Measurements from ENCODE around the gene NELFCD.
"Not testable (repeated sequence)": the region's sequence is repeated elsewhere in the genome, so short reads cannot be mapped to it uniquely, and the experiment has no call there.

NELFCD gene

DNA sequence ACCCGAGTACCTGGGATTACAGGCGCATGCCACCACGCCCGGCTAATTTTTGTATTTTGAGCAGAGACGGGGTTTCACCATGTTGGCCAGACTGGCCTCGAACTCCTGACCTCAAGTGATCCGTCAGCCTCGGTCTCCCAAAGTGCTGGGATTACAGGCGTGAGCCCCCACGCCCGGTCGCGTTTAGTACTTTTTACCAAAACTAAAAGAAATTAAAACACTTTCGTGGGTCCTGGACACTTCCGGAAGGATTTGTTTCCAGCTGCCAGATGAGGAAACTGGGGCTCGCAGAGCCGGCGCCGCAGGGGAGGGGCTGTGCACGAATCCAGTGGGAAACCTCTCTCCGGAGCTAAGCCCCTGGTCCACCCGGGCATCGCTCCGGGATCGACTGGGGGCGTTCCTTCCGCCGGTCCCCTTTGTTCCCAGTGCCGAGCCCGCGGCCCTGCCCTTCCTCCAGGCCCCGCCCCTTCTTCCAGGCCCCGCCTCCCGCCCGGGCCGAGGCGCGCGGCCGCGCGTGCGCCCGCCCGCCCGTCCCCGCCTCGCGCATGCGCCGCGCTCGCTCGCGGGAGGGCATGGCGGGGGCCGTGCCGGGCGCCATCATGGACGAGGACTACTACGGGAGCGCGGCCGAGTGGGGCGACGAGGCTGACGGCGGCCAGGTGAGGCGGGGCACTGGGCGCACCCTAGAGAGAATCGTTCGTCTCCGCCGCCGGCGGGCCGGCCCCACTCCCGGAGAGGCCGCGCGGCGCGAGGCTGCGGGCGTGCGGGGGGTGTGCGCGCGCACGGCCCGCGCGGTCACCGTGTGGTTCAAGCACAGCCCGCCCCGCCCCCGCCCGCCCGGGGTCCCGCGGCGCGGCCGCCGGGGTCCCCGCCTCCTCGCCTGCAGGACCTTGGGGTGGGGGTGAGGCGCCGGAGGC, at the start of gene NELFCD:
TSS of gene NELFCD (plus strand) at position 546 of the 917 bp plus-strand sequence. CDS start at position 600, 54 bp downstream.
- DNase-seq = peak; percentile 69

- no peak for DNase-seq
Measured at GRCh38 chr20:58932170-58932569, 48.9 kb upstream of the NELFCD start.

DNA sequence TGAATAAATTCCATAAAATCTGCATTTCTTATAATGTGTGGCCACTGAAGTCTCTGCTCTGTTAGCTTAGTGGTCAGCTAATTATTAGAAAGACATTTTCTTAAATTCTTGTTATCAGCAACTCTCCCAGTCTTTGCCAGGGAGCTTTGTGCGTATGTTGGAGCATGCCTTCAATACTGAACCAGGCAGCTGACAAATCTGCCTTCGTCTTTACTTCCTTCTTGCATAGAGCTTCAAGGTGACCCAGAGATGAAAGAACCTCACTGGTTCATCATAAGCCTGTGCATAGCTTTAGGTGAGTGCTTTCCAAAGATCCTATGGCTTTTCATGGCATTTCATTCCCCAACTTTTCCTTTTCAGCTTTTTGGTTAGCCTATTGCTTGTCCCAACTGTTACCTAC, 43.0 kb upstream of the NELFCD start:
- peak; percentile 38 for DNase-seq

GRCh38 chr20:58938541-58938940, 42.5 kb upstream of the NELFCD start:
- DNase-seq = peak; percentile 79

DNA sequence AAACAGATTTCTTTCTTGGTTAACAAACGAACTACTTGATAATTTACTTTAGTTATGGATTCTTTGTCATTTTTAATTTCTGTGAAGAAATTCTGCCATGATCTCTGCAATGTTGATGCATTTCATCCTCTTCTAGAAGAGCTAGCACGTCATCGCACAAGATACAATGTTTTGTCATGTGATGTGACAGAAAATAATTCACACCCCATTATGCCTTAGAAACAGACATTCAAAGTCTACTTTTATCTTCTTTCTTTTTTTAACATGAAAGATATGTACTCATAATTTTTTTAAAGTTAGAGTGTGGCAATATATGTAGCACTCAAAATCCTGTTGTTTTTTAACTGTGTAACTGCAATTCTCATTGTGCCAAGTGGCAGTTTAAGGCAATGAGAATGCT, 39.6 kb upstream of the NELFCD start:
- no peak for DNase-seq

- no peak for DNase-seq
Measured at GRCh38 chr20:58942549-58942948, 38.5 kb upstream of the NELFCD start.

DNA sequence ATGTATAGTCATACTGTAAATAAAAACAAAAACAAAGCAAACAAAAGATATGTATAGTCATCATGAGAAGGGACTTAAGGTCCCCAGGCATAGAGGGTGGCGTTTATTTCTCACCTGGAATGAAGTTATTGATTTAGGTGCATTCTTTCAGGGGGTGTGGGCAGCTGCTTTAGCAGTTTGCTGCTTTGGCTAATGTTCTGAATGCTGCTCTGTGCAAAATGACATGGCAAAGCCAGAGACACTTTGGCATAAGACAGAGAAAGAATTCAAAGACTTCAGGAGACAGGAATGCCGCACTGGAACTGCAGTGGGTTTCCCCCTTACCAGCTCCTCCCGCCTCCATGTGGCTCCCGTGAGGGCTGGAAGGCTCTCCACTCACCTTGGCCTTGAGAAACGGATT, 36.4 kb upstream of the NELFCD start:
- DNase-seq = no peak

DNA sequence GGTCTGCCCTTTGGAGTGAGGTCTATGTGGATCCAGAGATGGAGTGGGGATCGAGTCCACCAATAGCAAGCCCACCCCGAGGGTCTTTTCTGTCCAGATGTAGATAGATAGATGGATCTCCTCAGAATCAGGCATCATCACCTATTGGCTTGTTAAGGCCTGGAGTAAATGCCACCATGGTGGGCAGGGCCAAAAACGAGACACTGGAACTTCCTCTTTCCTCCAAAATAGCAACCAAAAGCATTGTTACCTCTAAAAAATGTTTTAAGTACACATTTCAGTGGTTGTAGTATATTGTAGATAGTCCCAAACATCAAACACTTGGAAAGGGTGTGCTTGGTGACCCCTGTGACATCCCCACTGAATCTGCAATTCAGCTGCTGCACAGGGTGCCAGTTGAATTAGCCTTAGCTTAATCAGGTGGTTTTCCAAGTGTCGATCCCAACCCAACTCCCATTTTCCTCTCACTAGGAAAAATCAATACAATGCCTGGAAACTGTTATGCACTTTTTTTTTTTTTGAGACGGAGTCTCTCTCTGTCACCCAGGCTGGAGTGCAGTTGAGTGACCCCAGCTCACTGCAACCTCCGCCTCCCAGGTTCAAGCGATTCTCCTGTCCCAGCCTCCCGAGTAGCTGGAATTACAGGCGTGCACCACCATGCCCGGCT, 35.0 kb upstream of the NELFCD start:
- peak; percentile 63 for DNase-seq

- DNase-seq = not testable (repeated sequence)
Measured at GRCh38 chr20:58947797-58948388, 33.2 kb upstream of the NELFCD start.

- DNase-seq = no peak
Measured at GRCh38 chr20:58950603-58951002, 30.5 kb upstream of the NELFCD start.

DNA sequence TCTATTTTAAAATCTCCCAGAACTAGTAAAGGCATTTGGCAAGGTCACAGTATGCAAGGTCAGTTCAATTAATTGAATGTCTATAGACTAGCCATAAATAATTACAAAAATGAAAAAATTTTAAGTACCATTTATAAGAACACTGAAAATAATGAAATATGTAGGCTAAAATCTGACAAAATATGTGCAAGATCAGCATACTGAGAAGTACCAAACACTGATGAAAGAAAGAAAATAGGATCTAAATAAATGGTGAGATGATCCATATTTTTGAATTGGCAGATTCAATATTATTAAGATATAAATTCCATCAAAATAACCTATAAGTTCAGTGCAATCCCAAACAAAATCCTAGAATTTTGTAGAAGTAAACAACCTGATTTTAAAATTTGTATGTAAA, 28.0 kb upstream of the NELFCD start:
- no peak for DNase-seq

- DNase-seq = no peak
Measured at GRCh38 chr20:58956078-58956477, 25.0 kb upstream of the NELFCD start.

DNA sequence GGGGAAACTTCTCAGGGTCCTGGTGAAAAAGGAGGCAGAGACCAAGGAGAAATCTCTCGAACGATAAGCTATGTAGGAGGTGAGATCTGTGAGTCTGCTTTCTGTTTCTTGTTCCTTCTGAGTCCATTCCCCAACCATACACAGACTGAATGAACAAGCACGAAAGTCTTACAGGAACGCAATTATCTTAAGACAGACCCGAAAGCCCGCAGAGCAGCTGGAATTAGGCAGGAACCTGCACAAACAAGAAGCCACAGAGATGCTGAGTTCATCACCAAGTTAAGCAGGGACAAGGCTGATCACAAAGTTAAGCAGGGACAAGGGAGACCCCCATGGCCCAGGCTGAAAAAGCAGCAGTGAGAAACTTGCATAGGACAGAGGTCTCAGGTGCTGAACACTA, 21.4 kb upstream of the NELFCD start:
- DNase-seq = no peak

- DNase-seq = no peak
Measured at GRCh38 chr20:58963060-58963584, 17.9 kb upstream of the NELFCD start.

DNA sequence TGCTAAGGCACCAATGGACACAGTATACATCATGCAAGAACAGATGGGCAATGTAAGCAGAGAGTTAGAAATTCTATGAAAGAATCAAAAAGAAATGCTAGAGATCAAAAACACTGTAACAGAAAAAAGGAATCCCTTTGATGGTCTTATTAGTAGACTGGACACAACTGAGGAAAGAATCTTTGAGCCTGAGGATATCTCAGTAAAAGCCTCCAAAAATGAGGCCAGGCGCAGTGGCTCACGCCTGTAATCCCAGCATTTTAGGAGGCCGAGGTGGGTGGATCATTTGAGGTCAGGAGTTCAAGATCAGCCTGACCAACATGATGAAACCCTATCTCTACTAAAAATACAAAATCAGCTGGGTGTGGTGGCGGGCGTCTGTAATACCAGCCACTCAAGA, 17.1 kb upstream of the NELFCD start:
- DNase-seq = peak; percentile 36

DNA sequence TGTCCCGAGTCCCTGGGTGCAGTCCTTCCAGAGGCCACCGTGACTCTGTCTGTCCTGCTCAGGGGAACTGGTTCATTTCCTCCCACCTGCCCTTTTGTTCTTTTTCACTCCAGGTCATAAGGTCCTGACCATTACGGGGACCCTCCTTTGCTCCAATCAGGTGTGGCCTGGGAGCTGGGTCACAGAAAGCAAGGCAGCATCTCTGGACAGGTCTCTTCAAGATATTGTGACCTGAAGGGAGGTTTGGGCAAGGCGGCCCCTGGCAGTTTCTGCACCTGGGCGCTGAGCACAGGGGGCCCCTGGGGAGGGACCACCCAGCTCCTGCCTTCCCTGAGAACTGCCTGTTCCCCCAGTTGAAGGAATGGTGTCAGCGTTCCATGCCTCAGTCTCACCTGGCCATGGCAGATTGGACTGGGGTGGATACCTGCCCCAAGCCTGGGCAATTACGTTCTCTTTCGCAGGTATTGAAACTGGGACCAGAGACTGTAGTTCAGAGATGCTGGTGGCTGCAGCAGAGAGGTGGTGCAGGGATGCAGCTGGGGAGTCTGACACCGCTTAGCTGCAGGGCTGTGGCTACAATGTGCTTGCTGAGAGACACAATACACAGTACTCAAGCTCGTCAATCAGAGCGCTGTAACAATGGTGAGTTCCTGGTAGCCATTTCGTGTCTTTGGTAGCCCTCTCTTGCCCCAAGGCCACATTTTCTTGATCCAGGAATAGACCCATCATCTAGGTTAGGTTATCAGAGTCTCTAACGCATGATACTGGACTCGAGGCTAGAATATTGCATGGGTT, 15.6 kb upstream of the NELFCD start:
- DNase-seq = no peak

- DNase-seq = no peak
Measured at GRCh38 chr20:58967652-58968429, 13.2 kb upstream of the NELFCD start.

- no peak for DNase-seq
Measured at GRCh38 chr20:58969439-58969838, 11.6 kb upstream of the NELFCD start.

DNA sequence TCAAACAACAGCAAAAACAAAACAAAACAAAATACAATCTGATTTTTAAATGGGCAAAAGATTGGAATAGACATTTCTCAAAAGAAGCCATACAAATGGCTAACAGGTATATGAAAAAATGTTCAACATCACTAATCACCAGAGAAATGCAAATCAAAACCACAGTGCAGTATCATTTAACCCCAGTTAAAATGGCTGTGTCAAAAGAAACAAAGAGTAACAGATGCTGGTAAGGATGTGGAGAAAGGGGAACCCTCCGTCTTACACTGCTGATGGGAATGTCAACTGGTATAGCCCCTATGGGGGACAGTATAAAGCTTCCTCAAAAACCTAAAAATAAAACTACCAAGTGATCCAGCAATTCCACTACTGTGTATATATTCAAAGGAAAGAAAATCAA, 10.9 kb upstream of the NELFCD start:
- DNase-seq = no peak

DNA sequence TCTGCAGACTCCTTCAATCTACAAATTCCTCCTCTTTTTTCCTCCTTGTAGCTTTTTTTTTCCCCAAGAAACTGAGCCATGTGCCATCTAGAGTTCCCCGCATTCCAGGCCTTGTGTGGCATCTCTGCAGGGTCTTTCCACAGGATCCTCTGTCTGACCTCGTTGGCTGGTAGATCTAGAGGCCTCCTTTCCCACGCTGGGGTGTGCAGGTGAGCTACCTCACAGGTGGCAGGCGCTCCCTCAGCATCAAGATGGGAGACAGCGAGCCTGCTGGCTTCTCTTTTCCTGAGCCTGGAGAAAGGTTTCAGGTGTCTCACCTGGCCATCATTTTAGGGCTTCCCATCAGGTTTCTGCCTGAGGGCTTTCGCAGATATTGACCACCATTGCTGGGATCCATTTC, 9.6 kb upstream of the NELFCD start:
- no peak for DNase-seq

DNA sequence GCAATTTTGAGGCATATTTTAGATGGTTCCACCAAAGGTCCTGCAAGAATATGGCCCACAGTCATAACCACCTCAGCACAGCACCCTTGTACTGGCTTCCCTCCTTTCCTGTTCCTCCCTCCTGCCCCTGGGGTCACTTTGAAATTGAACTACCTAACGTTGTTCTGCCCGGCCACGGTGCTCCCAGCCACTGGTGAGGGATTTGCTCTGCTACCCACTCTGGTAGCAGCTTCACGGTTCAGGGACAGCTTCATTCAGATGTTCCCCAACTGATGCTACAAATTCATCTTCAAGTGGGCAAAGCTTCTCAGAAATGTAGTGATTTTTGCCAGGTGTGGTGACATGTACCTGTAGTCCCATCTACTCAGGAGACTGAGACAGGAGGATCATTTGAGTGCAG, 7.9 kb upstream of the NELFCD start:
- DNase-seq = no peak

DNA sequence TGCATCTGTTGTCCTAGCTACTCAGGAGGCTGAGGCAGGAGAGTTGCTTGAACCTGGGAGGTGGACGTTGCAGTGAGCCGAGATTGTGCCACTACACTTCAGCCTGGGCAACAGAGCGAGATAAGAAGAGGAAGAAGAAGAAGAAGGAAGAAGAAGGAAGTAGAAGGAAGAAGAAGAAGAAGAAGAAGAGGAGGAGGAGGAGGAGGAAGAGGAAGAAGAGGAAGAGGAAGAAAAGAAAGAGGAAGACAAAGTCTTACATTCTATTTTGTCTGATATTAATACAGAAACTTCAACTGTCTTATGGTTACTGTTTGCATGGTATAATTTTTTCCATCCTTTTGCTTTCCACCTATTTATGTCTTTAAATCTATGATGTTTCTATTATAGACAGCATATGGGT, 7.2 kb upstream of the NELFCD start:
- peak; percentile 38 for DNase-seq

Measured in MV-4-11 (cell line).